Lower lobe of right lung (tissue), 2 donors: ENCODE results near the gene MUC5AC. TPM values are rescaled to one million over a fixed set of nuclear protein-coding genes. Genes with fewer than 3 reads are reported as not detected.

Experiments used
- ATAC-seq, 2 donors: fragments of 200-7000 bp; cut with Tn5 transposase; one replicate each; pipeline ENCODE4 v1.9.1; 2020 to 2022; ENCODE audit warnings: mild to moderate bottlenecking in 2 of 2, moderate library complexity in 2 of 2
- DNase-seq: peaks from one replicate; pipeline ENCODE4 v3.0.0-alpha.2; 2020
- H3K27ac ChIP-seq: fragments of 200-600 bp; one replicate; pipeline ENCODE4 v1.8.0; 2022
- H3K27me3 ChIP-seq: fragments of 200-600 bp; one replicate; pipeline ENCODE4 v1.8.0; 2022; ENCODE audit warnings: low read depth
- H3K36me3 ChIP-seq: fragments of 200-600 bp; one replicate; pipeline ENCODE4 v1.8.0; 2022; ENCODE audit warnings: mild to moderate bottlenecking
- H3K4me1 ChIP-seq: fragments of 200-600 bp; one replicate; pipeline ENCODE4 v1.8.0; 2022
- H3K4me3 ChIP-seq: fragments of 200-600 bp; one replicate; pipeline ENCODE4 v1.8.0; 2022; ENCODE audit warnings: mild to moderate bottlenecking
- H3K9me3 ChIP-seq: fragments of 200-600 bp; one replicate; pipeline ENCODE4 v1.8.0; 2022
- intact Hi-C: fragments of 100-400 bp; cut with DNase I; formaldehyde crosslinking; loops from one replicate; pipeline ENCODE4 v1.11.0; 2022
- total RNA-seq: library from RNA; stranded (reverse); fragmentation: NEBNext Ultra II Directional; extraction: Animal tissue kit (Norgen Biotek cat#: 25700); gene quantifications from one replicate; pipeline ENCODE4 v1.2.1, GENCODE V29; 2021
- TF ChIP-seq, protein P1 (sequence below): fragments of 200-600 bp; IDR thresholded peaks from one replicate; pipeline ENCODE4 v1.8.0; 2022; ENCODE audit warnings: antibody characterized with exemption, mild to moderate bottlenecking
- donor health status: DM: no; HTN: yes; CAD: no; lungs with severe emphysema.

Gene MUC5AC
- total RNA-seq, 1 donor from 2014 or later, result 0.35 TPM

- H3K27ac ChIP-seq, result no peak overlapping the region
- TF ChIP-seq, protein P1, sequence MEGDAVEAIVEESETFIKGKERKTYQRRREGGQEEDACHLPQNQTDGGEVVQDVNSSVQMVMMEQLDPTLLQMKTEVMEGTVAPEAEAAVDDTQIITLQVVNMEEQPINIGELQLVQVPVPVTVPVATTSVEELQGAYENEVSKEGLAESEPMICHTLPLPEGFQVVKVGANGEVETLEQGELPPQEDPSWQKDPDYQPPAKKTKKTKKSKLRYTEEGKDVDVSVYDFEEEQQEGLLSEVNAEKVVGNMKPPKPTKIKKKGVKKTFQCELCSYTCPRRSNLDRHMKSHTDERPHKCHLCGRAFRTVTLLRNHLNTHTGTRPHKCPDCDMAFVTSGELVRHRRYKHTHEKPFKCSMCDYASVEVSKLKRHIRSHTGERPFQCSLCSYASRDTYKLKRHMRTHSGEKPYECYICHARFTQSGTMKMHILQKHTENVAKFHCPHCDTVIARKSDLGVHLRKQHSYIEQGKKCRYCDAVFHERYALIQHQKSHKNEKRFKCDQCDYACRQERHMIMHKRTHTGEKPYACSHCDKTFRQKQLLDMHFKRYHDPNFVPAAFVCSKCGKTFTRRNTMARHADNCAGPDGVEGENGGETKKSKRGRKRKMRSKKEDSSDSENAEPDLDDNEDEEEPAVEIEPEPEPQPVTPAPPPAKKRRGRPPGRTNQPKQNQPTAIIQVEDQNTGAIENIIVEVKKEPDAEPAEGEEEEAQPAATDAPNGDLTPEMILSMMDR, result no peak
- ATAC-seq (no peak), DNase-seq (peak; percentile 45)
- intact Hi-C loops, result no loop called here
- H3K27me3 ChIP-seq, result peaks cover 28% of the 10 kb centered on the region
- no peaks in the 10 kb centered on the region for H3K36me3 ChIP-seq
- no peaks in the 10 kb centered on the region for H3K4me1 ChIP-seq
- H3K9me3 ChIP-seq, result no peaks in the 10 kb centered on the region
- H3K4me3 ChIP-seq, result no peak overlapping the region
These were observed 75.1 kb downstream of the MUC5AC start for GRCh38 chr11:1232883-1233321.

GRCh38 chr11:1233351-1234053 is 75.7 kb downstream of the MUC5AC start:
- H3K27ac ChIP-seq, result no peak overlapping the region
- peaks cover 23% of the 10 kb centered on the region for H3K27me3 ChIP-seq
- TF ChIP-seq, protein P1, result no peak
- H3K4me1 ChIP-seq, result no peaks in the 10 kb centered on the region
- DNase-seq (peak; percentile 30), ATAC-seq (no peak)
- H3K4me3 ChIP-seq, result no peak overlapping the region
- intact Hi-C loops, result no loop called here
- no peaks in the 10 kb centered on the region for H3K36me3 ChIP-seq
- no peaks in the 10 kb centered on the region for H3K9me3 ChIP-seq

- Histone ChIP-seq H3K4me3 (no peak overlapping the region), H3K27ac (no peak overlapping the region), H3K9me3 (no peaks in the 10 kb centered on the region), H3K4me1 (no peaks in the 10 kb centered on the region), H3K36me3 (no peaks in the 10 kb centered on the region), H3K27me3 (peaks cover 16% of the 10 kb centered on the region)
- DNase-seq (peak; percentile 32), ATAC-seq (no peak)
- intact Hi-C loops, result no loop called here
- TF ChIP-seq, protein P1, result no peak
These were observed 76.4 kb downstream of the MUC5AC start for GRCh38 chr11:1234054-1234720.

GRCh38 chr11:1234771-1235305 is 77.1 kb downstream of the MUC5AC start:
- intact Hi-C loops, result no loop called here
- H3K4me1 ChIP-seq, result no peaks in the 10 kb centered on the region
- H3K36me3 ChIP-seq, result no peaks in the 10 kb centered on the region
- DNase-seq (peak; percentile 44), ATAC-seq (no peak)
- H3K27ac ChIP-seq, result no peak overlapping the region
- no peak overlapping the region for H3K4me3 ChIP-seq
- peaks cover 10% of the 10 kb centered on the region for H3K27me3 ChIP-seq
- H3K9me3 ChIP-seq, result no peaks in the 10 kb centered on the region
- TF ChIP-seq, protein P1, result no peak

GRCh38 chr11:1235306-1235900 is 77.7 kb downstream of the MUC5AC start:
- intact Hi-C loops, result no loop called here
- no peak for ATAC-seq
- no peak overlapping the region for H3K27ac ChIP-seq
- no peak overlapping the region for H3K4me3 ChIP-seq
- H3K9me3 ChIP-seq, result no peaks in the 10 kb centered on the region
- peak; percentile 32 for DNase-seq
- H3K4me1 ChIP-seq, result no peaks in the 10 kb centered on the region
- TF ChIP-seq, protein P1, result no peak
- no peaks in the 10 kb centered on the region for H3K36me3 ChIP-seq
- H3K27me3 ChIP-seq, result peaks cover 4% of the 10 kb centered on the region
